Adrenal gland (tissue), 12 donors: ENCODE results near the gene CDC37L1. TPM values are rescaled to one million over a fixed set of nuclear protein-coding genes. Genes with fewer than 3 reads are reported as not detected.

Source experiments
- DNase-seq, 7 donors: peaks; one replicate each; pipeline ENCODE4 v3.0.0-alpha.2; 2019 to 2020
- H3K27ac ChIP-seq, 5 donors: fragments of 200-600 bp; sonication (generic) in 4 of 5; 1 replicate in 3 of 5; 2 replicates in 2 of 5; pipeline versions ENCODE4 v1.5.1 to v1.8.0; 2016 to 2020; ENCODE audit warnings: mild to moderate bottlenecking in 1 of 5
- H3K27me3 ChIP-seq: fragments of 200-600 bp; 2 replicates; pipeline ENCODE4 v1.8.0; 2021
- H3K36me3 ChIP-seq, 2 donors: fragments of 200-600 bp; replicated peaks in 1 of 2; 1 replicate in 1 of 2; 2 replicates in 1 of 2; pipeline versions ENCODE4 v1.5.1 to v1.8.0; 2018 to 2022
- H3K4me1 ChIP-seq, 2 donors: fragments of 200-600 bp; replicated peaks in 1 of 2; 1 replicate in 1 of 2; 2 replicates in 1 of 2; pipeline versions ENCODE4 v1.5.1 to v1.8.0; 2018 to 2021
- H3K4me3 ChIP-seq, 4 donors: fragments of 200-600 bp; sonication (generic) in 3 of 4; one replicate each; pipeline ENCODE4 v1.5.1; 2016 to 2018
- H3K9me3 ChIP-seq, 3 donors: fragments of 200-600 bp; sonication (generic) in 1 of 3; replicated peaks in 1 of 3; 1 replicate in 2 of 3; 2 replicates in 1 of 3; pipeline versions ENCODE4 v1.5.1 to v1.8.0; 2016 to 2021
- CTCF ChIP-seq, 6 experiments: fragments of 450-650 bp in 4 of 6; fragments of 200-600 bp in 2 of 6; sonication (generic) in 1 of 6; IDR thresholded peaks; 1 replicate in 5 of 6; 2 replicates in 1 of 6; pipeline versions ENCODE4 v1.5.1 to v1.8.0; 2016 to 2021; ENCODE audit warnings: antibody characterized with exemption in 6 of 6, mild to moderate bottlenecking in 2 of 6, moderate library complexity in 1 of 6
- POLR2A ChIP-seq, 2 donors: fragments of 450-650 bp; IDR thresholded peaks; one replicate each; pipeline ENCODE4 v1.6.1; 2017; ENCODE audit warnings: antibody characterized with exemption in 2 of 2, mild to moderate bottlenecking in 2 of 2, moderate library complexity in 1 of 2
- WGBS, 4 donors: extraction: QIAGEN DNeasy Blood & Tissue Kit in 2 of 4; methylation state at CpG; one replicate each; pipeline versions ENCODE4 v1.1.5 to v1.1.7; 2013 to 2017; 5-methylcytosine and 5-hydroxymethylcytosine counted together
- intact Hi-C, 2 donors: fragments of 100-400 bp; cut with DNase I; formaldehyde crosslinking; loops; one replicate each; pipeline versions ENCODE4 v1.14.1 to v1.15.0; 2022 to 2023
- polyA plus RNA-seq, 3 donors: library from polyadenylated mRNA; stranded (reverse); fragments of 200-250 nt in 2 of 3; fragments of 350-450 nt in 1 of 3; fragmentation: Illumina TruSeq in 1 of 3; extraction: RNeasy Lipid Tissue Mini Kit (QIAGEN cat#74804) in 1 of 3; gene quantifications; one replicate each; pipeline ENCODE4 v1.2.3, GENCODE V29; 2013 to 2014
- total RNA-seq, 9 donors: library from RNA; depleted of rRNA in 4 of 9; stranded (reverse); fragments of >200 nt in 4 of 9; fragments of 120-200 nt in 1 of 9; fragmentation: NEBNext Ultra II Directional in 1 of 9; extraction: Animal tissue kit (Norgen Biotek cat#: 25700) in 1 of 9; gene quantifications; one replicate each; pipeline versions ENCODE4 v1.1.0 to v1.2.4, GENCODE V29; 2013 to 2023
- donor health status: healthy with polysubstance abuse.
- donor health status: Bipolar disorder and iron deficiency.
- donor health status: DM: yes; HTN: yes; CAD: no.
- donor health status: DM: no; HTN: no; CAD: no.
- donor health status: DM: no; HTN: no; CAD: no.
- donor health status: DM: yes; HTN: yes; CAD: no.

Gene CDC37L1
- total and polyA plus RNA-seq, 12 donors = 10.9 to 46.2 (median 28.3) TPM

GRCh38 chr9:4740388-4740637, 60.9 kb downstream of the CDC37L1 start:
- TF ChIP-seq POLR2A (IDR thresholded peaks at IDR 0.05) = no peak
- no peak for TF ChIP-seq CTCF (IDR thresholded peaks at IDR 0.05)
- intact Hi-C loops = loop anchor here in 1 of 2 donors (5.0 kb wide), 2 partner anchors 78 to 358 kb away; partner anchors contain the start of gene PLPP6
- no peak for DNase-seq
- WGBS, 4 donors = 0 to 1% (median 0%) methylated on average over 4 of the region's 4 CpGs
- Histone ChIP-seq H3K9me3 (no peaks in the 10 kb centered on the region), H3K27ac (peak overlapping the region; percentile 80 to 97 (median 90)), H3K4me1 (peaks cover 25 to 29% of the 10 kb centered on the region in 2 donors), H3K36me3 (no peaks in the 10 kb centered on the region), H3K4me3 (peak overlapping the region; percentile 54 to 95 (median 70)), H3K27me3 (no peaks in the 10 kb centered on the region)

GRCh38 chr9:4740638-4741364, 61.4 kb downstream of the CDC37L1 start, which contains the start of gene AK3:
Gene AK3 (minus strand): TSS chr9:4741202. CDS start chr9:4741087, 115 bp downstream.
- TF ChIP-seq CTCF (IDR thresholded peaks at IDR 0.05) = peak in 3 of 6 experiments; percentile 14 to 32 (median 25)
- peak; percentile 90 to 91 for TF ChIP-seq POLR2A (IDR thresholded peaks at IDR 0.05)
- Histone ChIP-seq H3K4me3 (peak within 1 kb of the TSS; percentile 54 to 95 (median 70)), H3K36me3 (no peaks in the 10 kb centered on the region), H3K27ac (peak within 1 kb of the TSS; percentile 80 to 97 (median 90)), H3K9me3 (no peaks in the 10 kb centered on the region), H3K27me3 (no peaks in the 10 kb centered on the region), H3K4me1 (peaks cover 25 to 29% of the 10 kb centered on the region in 2 donors)
- WGBS, 4 donors = 0% methylated on average over 1 to 84 of the region's 84 CpGs; no CpG with 5 or more reads in 1 of the 4 donors
- DNase-seq = peak; percentile 86 to 92 (median 90)
- intact Hi-C loops = loop anchor here in 1 of 2 donors (5.0 kb wide), 2 partner anchors 78 to 358 kb away; partner anchors contain the start of gene PLPP6

- Histone ChIP-seq H3K27ac (peak overlapping the region; percentile 80 to 97 (median 90)), H3K36me3 (no peaks in the 10 kb centered on the region), H3K4me1 (peaks cover 25 to 29% of the 10 kb centered on the region in 2 donors), H3K27me3 (no peaks in the 10 kb centered on the region), H3K4me3 (peak overlapping the region; percentile 49 to 95 (median 70)), H3K9me3 (no peaks in the 10 kb centered on the region)
- 2 to 4% (median 2%) methylated on average over 23 to 54 of the region's 54 CpGs for WGBS, 4 donors
- peak in 1 of 2 donors; percentile 49 for TF ChIP-seq POLR2A (IDR thresholded peaks at IDR 0.05)
- TF ChIP-seq CTCF (IDR thresholded peaks at IDR 0.05) = no peak
- DNase-seq = peak; percentile 53 to 75 (median 57)
- intact Hi-C loops = loop anchor here in 1 of 2 donors (5.0 kb wide), 2 partner anchors 79 to 359 kb away; partner anchors contain the start of gene PLPP6
These were observed 62.2 kb downstream of the CDC37L1 start for GRCh38 chr9:4741365-4742089.

GRCh38 chr9:4742246-4742645, 62.9 kb downstream of the CDC37L1 start:
- H3K4me3 ChIP-seq = peak overlapping the region in 1 of 4 donors; percentile 77
- WGBS, 4 donors = 40 to 48% (median 44%) methylated on average over 3 of the region's 3 CpGs
- peak overlapping the region in 4 of 5 donors; percentile 85 to 97 (median 92) for H3K27ac ChIP-seq
- H3K27me3 ChIP-seq = no peaks in the 10 kb centered on the region
- no peaks in the 10 kb centered on the region for H3K36me3 ChIP-seq
- intact Hi-C loops = loop anchor here in 1 of 2 donors (5.0 kb wide), 2 partner anchors 80 to 360 kb away; partner anchors contain the start of gene PLPP6
- peaks cover 25 to 29% of the 10 kb centered on the region in 2 donors for H3K4me1 ChIP-seq
- no peak for TF ChIP-seq CTCF (IDR thresholded peaks at IDR 0.05)
- no peak for DNase-seq
- no peaks in the 10 kb centered on the region for H3K9me3 ChIP-seq
